Kidney (tissue), 14 donors: ENCODE results near the gene BBS5. TPM values are rescaled to one million over a fixed set of nuclear protein-coding genes. Genes with fewer than 3 reads are reported as not detected.
"Not testable (repeated sequence)": the region's sequence is repeated elsewhere in the genome, so short reads cannot be mapped to it uniquely, and the experiment has no call there.

Experiments used
- DNase-seq, 5 donors: peaks; one replicate each; pipeline ENCODE4 v3.0.0-alpha.2; 2013 to 2020
- FAIRE-seq: peaks from 2 replicates; lab custom pipeline; 2012; peaks lifted over from hg19 to GRCh38; lab: Jason Lieb, UNC
- H3K27ac ChIP-seq, 2 donors: one replicate each; pipeline ENCODE4 v1.7.0; 2013; ENCODE audit warnings: low read depth in 2 of 2, low read length in 2 of 2, inconsistent platforms in 1 of 2
- H3K27me3 ChIP-seq: one replicate; pipeline ENCODE4 v1.7.1; 2013; ENCODE audit warnings: low read length, inconsistent platforms; ENCODE audit not compliant: control insufficient read depth, insufficient read depth
- H3K36me3 ChIP-seq, 3 donors: one replicate each; pipeline versions ENCODE4 v1.7.0 to v1.7.1; 2013; ENCODE audit warnings: low read length in 3 of 3, control low read depth in 1 of 3, inconsistent platforms in 1 of 3; ENCODE audit not compliant: insufficient read depth in 3 of 3, control insufficient read depth in 2 of 3
- H3K4me1 ChIP-seq, 3 donors: one replicate each; pipeline versions ENCODE4 v1.7.0 to v1.7.1; 2013; ENCODE audit warnings: low read length in 3 of 3, inconsistent platforms in 1 of 3, low read depth in 1 of 3; ENCODE audit not compliant: control insufficient read depth in 2 of 3, insufficient read depth in 2 of 3
- H3K4me3 ChIP-seq, 3 donors: one replicate each; pipeline versions ENCODE4 v1.7.0 to v1.8.1; 2013; ENCODE audit warnings: low read length in 3 of 3, control low read depth in 1 of 3, inconsistent platforms in 1 of 3
- H3K9ac ChIP-seq, 3 donors: one replicate each; pipeline versions ENCODE4 v1.7.0 to v1.7.1; 2013; ENCODE audit warnings: low read length in 3 of 3, control low read depth in 1 of 3, inconsistent platforms in 1 of 3
- H3K9me3 ChIP-seq, 3 donors: one replicate each; pipeline versions ENCODE4 v1.7.0 to v1.7.1; 2013; ENCODE audit warnings: low read length in 3 of 3, control low read depth in 1 of 3, inconsistent platforms in 1 of 3; ENCODE audit not compliant: control insufficient read depth in 2 of 3, insufficient read depth in 1 of 3
- intact Hi-C: fragments of 100-400 bp; cut with DNase I; formaldehyde crosslinking; loops from one replicate; pipeline ENCODE4 v1.11.1; 2022
- polyA plus RNA-seq: library from polyadenylated mRNA; stranded (reverse); fragments of 350-450 nt; fragmentation: Illumina TruSeq; extraction: RNeasy Lipid Tissue Mini Kit (QIAGEN cat#74804); gene quantifications from one replicate; pipeline ENCODE4 v1.2.3, GENCODE V29; 2014; ENCODE audit warnings: low read depth, low replicate concordance; ENCODE audit not compliant: insufficient read depth
- total RNA-seq: library from RNA; stranded (reverse); fragmentation: NEBNext Ultra II Directional; extraction: Animal tissue kit (Norgen Biotek cat#: 25700); gene quantifications from one replicate; pipeline ENCODE4 v1.2.1, GENCODE V29; 2021
- TF ChIP-seq, protein P1 (sequence below): IDR thresholded peaks from 3 replicates; pipeline ENCODE4 v1.5.1; 2012; ENCODE audit warnings: mild to moderate bottlenecking, moderate library complexity, borderline replicate concordance; ENCODE audit not compliant: insufficient read depth; ENCODE audit errors: extremely low read depth
- donor health status: control.
- donor health status: control.
- donor health status: control.
- donor health status: control.
- donor health status: control.
- donor health status: DM: yes; HTN: yes; CAD: no.
- donor health status: Normal renal cell carcinoma (clear cell type).

The BBS5 gene
- total and polyA plus RNA-seq, 2 donors from 2014 or later = 9.1 to 13.5 TPM

DNA sequence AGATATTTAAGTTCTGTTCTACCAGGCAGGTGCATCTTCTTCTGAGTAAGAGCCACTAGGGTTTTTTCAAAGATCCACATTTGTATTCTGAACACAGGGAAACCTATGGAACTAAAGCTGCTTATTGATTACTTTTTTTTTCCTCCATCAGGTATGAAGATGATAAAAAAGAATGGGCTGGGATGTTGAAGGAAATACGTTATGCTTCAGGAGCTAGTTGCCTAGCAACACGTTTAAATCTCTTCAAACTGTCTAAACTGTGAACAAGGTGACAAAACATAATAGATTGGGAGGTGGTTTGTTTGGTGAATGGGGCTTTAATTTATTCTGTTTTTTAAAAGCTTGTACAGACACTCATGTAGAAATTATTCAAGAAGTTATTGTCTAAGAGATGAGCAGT is 46.1 kb downstream of the BBS5 start:
- H3K9ac ChIP-seq = no peak overlapping the region
- no peaks in the 10 kb centered on the region for H3K4me1 ChIP-seq
- FAIRE-seq (no peak), DNase-seq (no peak)
- no peak overlapping the region for H3K4me3 ChIP-seq
- peaks cover 2 to 7% (median 5%) of the 10 kb centered on the region in 3 donors for H3K36me3 ChIP-seq
- no peaks in the 10 kb centered on the region for H3K9me3 ChIP-seq
- TF ChIP-seq, protein P1, sequence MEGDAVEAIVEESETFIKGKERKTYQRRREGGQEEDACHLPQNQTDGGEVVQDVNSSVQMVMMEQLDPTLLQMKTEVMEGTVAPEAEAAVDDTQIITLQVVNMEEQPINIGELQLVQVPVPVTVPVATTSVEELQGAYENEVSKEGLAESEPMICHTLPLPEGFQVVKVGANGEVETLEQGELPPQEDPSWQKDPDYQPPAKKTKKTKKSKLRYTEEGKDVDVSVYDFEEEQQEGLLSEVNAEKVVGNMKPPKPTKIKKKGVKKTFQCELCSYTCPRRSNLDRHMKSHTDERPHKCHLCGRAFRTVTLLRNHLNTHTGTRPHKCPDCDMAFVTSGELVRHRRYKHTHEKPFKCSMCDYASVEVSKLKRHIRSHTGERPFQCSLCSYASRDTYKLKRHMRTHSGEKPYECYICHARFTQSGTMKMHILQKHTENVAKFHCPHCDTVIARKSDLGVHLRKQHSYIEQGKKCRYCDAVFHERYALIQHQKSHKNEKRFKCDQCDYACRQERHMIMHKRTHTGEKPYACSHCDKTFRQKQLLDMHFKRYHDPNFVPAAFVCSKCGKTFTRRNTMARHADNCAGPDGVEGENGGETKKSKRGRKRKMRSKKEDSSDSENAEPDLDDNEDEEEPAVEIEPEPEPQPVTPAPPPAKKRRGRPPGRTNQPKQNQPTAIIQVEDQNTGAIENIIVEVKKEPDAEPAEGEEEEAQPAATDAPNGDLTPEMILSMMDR = no peak
- intact Hi-C loops = no loop called here
- no peak overlapping the region for H3K27ac ChIP-seq
- no peaks in the 10 kb centered on the region for H3K27me3 ChIP-seq

DNA sequence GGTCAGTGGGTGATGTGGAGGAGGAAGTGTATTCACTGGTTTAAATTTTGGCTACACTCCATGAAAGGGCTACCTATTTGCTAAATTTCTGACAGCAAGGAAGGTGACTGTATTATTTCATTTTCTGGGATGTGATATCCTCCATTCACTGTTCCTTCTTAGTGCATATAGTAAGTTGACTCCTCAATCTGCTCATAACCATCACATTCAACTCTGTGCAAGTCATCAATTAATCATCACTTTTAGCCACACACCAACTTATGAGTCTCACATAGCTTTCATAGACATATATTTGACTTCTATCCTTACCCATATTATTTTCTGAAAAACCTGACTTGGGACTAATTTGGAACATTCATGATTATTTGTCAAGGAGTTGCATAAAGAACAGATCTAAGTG is 47.2 kb downstream of the BBS5 start:
- FAIRE-seq (no peak), DNase-seq (no peak)
- Histone ChIP-seq H3K9me3 (no peaks in the 10 kb centered on the region), H3K4me3 (no peak overlapping the region), H3K36me3 (peaks cover 2 to 5% (median 3%) of the 10 kb centered on the region in 3 donors), H3K27ac (no peak overlapping the region), H3K4me1 (no peaks in the 10 kb centered on the region), H3K9ac (no peak overlapping the region), H3K27me3 (no peaks in the 10 kb centered on the region)
- TF ChIP-seq, protein P1 = no peak
- intact Hi-C loops = no loop called here

DNA sequence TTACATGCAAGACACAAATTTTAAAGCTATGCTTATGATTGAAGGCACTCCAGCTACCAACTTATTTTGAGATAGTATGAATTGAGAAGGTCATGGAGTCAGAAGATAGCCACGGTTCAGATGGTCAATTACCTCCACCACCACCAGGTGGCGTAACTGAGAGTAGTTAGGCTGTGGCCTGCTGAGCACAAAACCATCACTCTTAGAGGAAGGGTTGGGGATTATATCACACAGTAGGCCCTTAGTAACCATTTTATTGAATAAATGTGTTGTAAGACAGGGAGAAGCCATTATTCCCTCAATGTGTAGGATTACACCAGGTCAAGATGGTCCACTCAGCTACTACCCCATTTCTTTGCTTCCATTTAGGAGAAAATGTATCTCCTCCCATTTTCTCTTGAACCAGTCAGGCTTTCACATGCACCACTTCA is 49.0 kb downstream of the BBS5 start:
- DNase-seq (peak in 4 of 5 donors; percentile 26 to 61 (median 38)), FAIRE-seq (peak; percentile 35)
- TF ChIP-seq, protein P1 = peak; percentile 81
- Histone ChIP-seq H3K27me3 (no peaks in the 10 kb centered on the region), H3K27ac (no peak overlapping the region), H3K4me3 (no peak overlapping the region), H3K36me3 (peaks cover 2 to 5% (median 3%) of the 10 kb centered on the region in 3 donors), H3K9me3 (no peaks in the 10 kb centered on the region), H3K9ac (no peak overlapping the region), H3K4me1 (no peaks in the 10 kb centered on the region)
- intact Hi-C loops = no loop called here

DNA sequence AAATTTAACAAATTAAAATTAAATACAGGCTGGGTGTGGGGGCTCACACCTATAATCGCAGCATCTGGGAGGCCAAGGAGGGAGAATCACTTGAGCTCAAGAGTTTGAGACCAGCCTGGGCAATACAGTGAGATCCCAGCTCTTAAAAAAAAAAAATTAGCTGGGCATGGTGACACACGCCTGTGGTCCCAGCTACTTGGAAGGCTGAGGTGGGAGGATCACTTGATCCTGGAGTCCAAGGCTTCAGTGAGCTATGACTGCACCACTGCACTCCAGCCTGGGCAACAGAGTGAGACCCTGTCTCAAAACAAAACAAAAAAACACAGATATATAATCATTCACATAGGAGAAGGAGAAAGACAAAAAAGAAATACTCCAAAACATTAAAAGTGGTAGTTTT is 60.2 kb downstream of the BBS5 start:
- H3K27ac ChIP-seq, H3K9ac ChIP-seq, H3K9me3 ChIP-seq, intact Hi-C loops, H3K4me1 ChIP-seq, H3K27me3 ChIP-seq, H3K4me3 ChIP-seq, FAIRE-seq, DNase-seq: not testable (repeated sequence)
- peaks cover 0 to 14% (median 0%) of the 10 kb centered on the region in 3 donors for H3K36me3 ChIP-seq
